GM12878 (cell line): ENCODE data around the gene MELTF. TPM values are rescaled to one million over a fixed set of nuclear protein-coding genes. Genes with fewer than 3 reads are reported as not detected.

Source experiments
- ASH2L ChIP-seq: fragments of 300-600, 200-600 bp; sonication (generic); IDR thresholded peaks from 2 replicates; pipeline ENCODE4 v1.6.1; 2017; ENCODE audit warnings: low read depth, mild to moderate bottlenecking, borderline replicate concordance
- CBX3 ChIP-seq: fragments of 200-600 bp; sonication (generic); IDR thresholded peaks from 2 replicates; pipeline ENCODE4 v1.6.1; 2016; ENCODE audit warnings: low read depth, borderline replicate concordance
- CHD2 ChIP-seq: IDR thresholded peaks from 2 replicates; pipeline ENCODE4 v1.6.1; 2011; ENCODE audit warnings: low read depth, low read length, improper control_type of control experiment, borderline replicate concordance
- CHD4 ChIP-seq: fragments of 200-600 bp; sonication (generic); IDR thresholded peaks from 2 replicates; pipeline ENCODE4 v1.6.1; 2016; ENCODE audit warnings: mild to moderate bottlenecking
- CREB1 ChIP-seq: IDR thresholded peaks from 2 replicates; pipeline ENCODE4 v1.6.1; 2012; ENCODE audit warnings: low read depth, mild to moderate bottlenecking, inconsistent platforms
- IKZF1 ChIP-seq: fragments of 450-650 bp; conservative IDR thresholded peaks from 2 replicates; pipeline ENCODE4 v1.6.1; 2017; ENCODE audit warnings: antibody characterized with exemption, mild to moderate bottlenecking
- KDM1A ChIP-seq: fragments of 200-600 bp; sonication (generic); IDR thresholded peaks from 2 replicates; pipeline ENCODE4 v1.6.1; 2016; ENCODE audit warnings: borderline replicate concordance
- NFXL1 ChIP-seq: fragments of 450-650 bp; IDR thresholded peaks from 2 replicates; pipeline ENCODE4 v1.6.1; 2017; ENCODE audit warnings: antibody characterized with exemption, mild to moderate bottlenecking, borderline replicate concordance
- NR2C2 ChIP-seq: IDR thresholded peaks from 2 replicates; pipeline ENCODE4 v1.6.1; 2011; ENCODE audit warnings: borderline replicate concordance, low read depth; ENCODE audit not compliant: control insufficient read depth, insufficient read length
- SP1 ChIP-seq: IDR thresholded peaks from one replicate; pipeline ENCODE4 v1.6.1; 2011; ENCODE audit warnings: low read depth, low read length
- TBL1XR1 ChIP-seq: IDR thresholded peaks from 2 replicates; pipeline ENCODE4 v1.6.1; 2012; ENCODE audit warnings: low read depth, low read length, improper control_type of control experiment
- WRNIP1 ChIP-seq: IDR thresholded peaks from 2 replicates; pipeline ENCODE4 v1.6.1; 2011; ENCODE audit warnings: low read depth, low read length, improper control_type of control experiment, borderline replicate concordance
- YY1 ChIP-seq: IDR thresholded peaks from 2 replicates; pipeline ENCODE4 v1.6.1; 2011; ENCODE audit warnings: low read depth, mild to moderate bottlenecking, low read length
- ZSCAN29 ChIP-seq: fragments of 450-650 bp; IDR thresholded peaks from 2 replicates; pipeline ENCODE4 v1.6.1; 2017; ENCODE audit warnings: mild to moderate bottlenecking, moderate library complexity
- polyA plus RNA-seq, 11 experiments: library from polyadenylated mRNA; depleted of rRNA in 4 of 11; unstranded in 6 of 11; stranded (reverse) in 5 of 11; fragments of >200 nt; fragmentation: Nextera tagmentation in 4 of 11; fragmentation: Illumina TruSeq in 1 of 11; extraction: Ambion mirVana in 4 of 11; extraction: Trizol in 1 of 11; gene quantifications; 1 replicate in 1 of 11; 2 replicates in 10 of 11; pipeline versions ENCODE4 v1.2.1 to v1.2.3, GENCODE V29; 2011 to 2016; ENCODE audit warnings: inconsistent platforms in 2 of 11, missing spikeins in 2 of 11, low read depth in 1 of 11
- total RNA-seq, 4 experiments: library from RNA; depleted of rRNA in 3 of 4; stranded (reverse); fragments of >200 nt in 3 of 4; fragmentation: Illumina TruSeq in 1 of 4; extraction: Trizol in 1 of 4; gene quantifications; 2 replicates each; pipeline versions ENCODE4 v1.2.1 to v1.2.3, GENCODE V29; 2013 to 2021
- TF ChIP-seq, protein P1 (sequence below): fragments of 450-650 bp; IDR thresholded peaks from 2 replicates; pipeline ENCODE4 v1.6.1; 2017; ENCODE audit warnings: mild to moderate bottlenecking, moderate library complexity
- TF ChIP-seq, protein P2 (sequence below): IDR thresholded peaks from 2 replicates; pipeline ENCODE4 v1.6.1; 2012; ENCODE audit warnings: low read depth, low read length, improper control_type of control experiment
- TF ChIP-seq, protein P3 (sequence below): fragments of 450-650 bp; IDR thresholded peaks from 2 replicates; pipeline ENCODE4 v1.6.1; 2017; ENCODE audit warnings: borderline replicate concordance
- TF ChIP-seq, protein P4 (sequence below): IDR thresholded peaks from 2 replicates; pipeline ENCODE4 v1.6.1; 2012; ENCODE audit warnings: improper control_type of control experiment, low read depth, low read length; ENCODE audit not compliant: insufficient replicate concordance

Gene MELTF
- total and polyA plus RNA-seq, 10 of the 15 experiments (the other 5 are each of a cell fraction or from before 2014, with no cell fraction given), result 0.55 to 49.1 (median 11.1) TPM

DNA sequence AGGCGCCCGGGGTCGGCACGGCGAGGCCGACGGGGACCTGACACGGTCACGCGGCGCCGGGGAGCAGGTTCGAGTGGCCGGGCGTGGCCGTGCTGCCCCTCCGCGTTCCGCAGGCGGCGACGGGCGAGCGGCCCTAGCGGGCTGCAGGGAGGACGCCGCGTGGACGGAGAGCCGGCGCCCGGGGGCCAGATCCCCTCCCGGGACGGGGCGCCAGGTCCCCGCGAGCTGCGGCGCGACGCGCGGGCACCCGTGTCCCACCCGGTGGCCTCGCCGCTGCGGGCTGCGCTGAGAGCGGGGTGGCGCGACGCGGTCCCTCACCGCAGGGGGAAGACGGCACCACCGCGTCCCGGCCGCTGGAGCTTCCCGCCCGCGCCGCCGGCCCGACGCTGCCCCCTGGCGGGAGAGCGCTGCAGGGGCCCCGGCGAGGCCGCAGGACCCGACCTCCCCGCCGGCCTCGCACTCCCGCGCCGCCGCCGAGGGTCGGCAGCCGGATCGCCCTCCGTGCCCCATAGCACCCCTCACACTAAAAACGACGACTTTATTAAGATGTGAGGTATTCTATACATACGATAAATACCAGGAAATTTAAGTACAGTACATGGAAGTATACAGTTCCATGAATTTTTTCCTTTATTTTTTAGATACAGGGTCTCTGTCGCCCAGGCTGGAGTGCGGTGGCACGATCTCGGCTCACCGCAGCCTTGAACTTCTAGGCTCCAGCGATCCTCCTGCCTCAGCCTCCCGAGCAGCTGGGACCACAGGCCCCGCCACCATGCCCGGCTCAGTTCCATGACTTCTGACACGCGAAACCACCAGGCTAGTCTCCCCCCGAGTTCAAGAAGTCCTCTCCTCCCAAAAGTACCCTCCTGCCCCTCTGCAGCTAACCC lies 59.7 kb downstream of the MELTF start (continued):
- TF ChIP-seq CREB1 (no peak), CHD4 (no peak), TBL1XR1 (no peak; the same call in 1 of the 2 replicates), CHD2 (no peak), NFXL1 (peak; percentile 60; the same call in 1 of the 2 replicates), IKZF1 (peak; percentile 97), NR2C2 (no peak), ASH2L (no peak), ZSCAN29 (peak; percentile 53), KDM1A (no peak), SP1 (no peak), CBX3 (no peak), WRNIP1 (no peak), YY1 (peak; percentile 77)
- TF ChIP-seq, protein P1, sequence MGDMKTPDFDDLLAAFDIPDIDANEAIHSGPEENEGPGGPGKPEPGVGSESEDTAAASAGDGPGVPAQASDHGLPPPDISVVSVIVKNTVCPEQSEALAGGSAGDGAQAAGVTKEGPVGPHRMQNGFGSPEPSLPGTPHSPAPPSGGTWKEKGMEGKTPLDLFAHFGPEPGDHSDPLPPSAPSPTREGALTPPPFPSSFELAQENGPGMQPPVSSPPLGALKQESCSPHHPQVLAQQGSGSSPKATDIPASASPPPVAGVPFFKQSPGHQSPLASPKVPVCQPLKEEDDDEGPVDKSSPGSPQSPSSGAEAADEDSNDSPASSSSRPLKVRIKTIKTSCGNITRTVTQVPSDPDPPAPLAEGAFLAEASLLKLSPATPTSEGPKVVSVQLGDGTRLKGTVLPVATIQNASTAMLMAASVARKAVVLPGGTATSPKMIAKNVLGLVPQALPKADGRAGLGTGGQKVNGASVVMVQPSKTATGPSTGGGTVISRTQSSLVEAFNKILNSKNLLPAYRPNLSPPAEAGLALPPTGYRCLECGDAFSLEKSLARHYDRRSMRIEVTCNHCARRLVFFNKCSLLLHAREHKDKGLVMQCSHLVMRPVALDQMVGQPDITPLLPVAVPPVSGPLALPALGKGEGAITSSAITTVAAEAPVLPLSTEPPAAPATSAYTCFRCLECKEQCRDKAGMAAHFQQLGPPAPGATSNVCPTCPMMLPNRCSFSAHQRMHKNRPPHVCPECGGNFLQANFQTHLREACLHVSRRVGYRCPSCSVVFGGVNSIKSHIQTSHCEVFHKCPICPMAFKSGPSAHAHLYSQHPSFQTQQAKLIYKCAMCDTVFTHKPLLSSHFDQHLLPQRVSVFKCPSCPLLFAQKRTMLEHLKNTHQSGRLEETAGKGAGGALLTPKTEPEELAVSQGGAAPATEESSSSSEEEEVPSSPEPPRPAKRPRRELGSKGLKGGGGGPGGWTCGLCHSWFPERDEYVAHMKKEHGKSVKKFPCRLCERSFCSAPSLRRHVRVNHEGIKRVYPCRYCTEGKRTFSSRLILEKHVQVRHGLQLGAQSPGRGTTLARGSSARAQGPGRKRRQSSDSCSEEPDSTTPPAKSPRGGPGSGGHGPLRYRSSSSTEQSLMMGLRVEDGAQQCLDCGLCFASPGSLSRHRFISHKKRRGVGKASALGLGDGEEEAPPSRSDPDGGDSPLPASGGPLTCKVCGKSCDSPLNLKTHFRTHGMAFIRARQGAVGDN, result peak; percentile 49; the same call in 1 of the 2 replicates
- TF ChIP-seq, protein P2, sequence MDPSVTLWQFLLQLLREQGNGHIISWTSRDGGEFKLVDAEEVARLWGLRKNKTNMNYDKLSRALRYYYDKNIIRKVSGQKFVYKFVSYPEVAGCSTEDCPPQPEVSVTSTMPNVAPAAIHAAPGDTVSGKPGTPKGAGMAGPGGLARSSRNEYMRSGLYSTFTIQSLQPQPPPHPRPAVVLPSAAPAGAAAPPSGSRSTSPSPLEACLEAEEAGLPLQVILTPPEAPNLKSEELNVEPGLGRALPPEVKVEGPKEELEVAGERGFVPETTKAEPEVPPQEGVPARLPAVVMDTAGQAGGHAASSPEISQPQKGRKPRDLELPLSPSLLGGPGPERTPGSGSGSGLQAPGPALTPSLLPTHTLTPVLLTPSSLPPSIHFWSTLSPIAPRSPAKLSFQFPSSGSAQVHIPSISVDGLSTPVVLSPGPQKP, result no peak
- TF ChIP-seq, protein P3, sequence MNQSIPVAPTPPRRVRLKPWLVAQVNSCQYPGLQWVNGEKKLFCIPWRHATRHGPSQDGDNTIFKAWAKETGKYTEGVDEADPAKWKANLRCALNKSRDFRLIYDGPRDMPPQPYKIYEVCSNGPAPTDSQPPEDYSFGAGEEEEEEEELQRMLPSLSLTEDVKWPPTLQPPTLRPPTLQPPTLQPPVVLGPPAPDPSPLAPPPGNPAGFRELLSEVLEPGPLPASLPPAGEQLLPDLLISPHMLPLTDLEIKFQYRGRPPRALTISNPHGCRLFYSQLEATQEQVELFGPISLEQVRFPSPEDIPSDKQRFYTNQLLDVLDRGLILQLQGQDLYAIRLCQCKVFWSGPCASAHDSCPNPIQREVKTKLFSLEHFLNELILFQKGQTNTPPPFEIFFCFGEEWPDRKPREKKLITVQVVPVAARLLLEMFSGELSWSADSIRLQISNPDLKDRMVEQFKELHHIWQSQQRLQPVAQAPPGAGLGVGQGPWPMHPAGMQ, result no peak
- TF ChIP-seq, protein P4, sequence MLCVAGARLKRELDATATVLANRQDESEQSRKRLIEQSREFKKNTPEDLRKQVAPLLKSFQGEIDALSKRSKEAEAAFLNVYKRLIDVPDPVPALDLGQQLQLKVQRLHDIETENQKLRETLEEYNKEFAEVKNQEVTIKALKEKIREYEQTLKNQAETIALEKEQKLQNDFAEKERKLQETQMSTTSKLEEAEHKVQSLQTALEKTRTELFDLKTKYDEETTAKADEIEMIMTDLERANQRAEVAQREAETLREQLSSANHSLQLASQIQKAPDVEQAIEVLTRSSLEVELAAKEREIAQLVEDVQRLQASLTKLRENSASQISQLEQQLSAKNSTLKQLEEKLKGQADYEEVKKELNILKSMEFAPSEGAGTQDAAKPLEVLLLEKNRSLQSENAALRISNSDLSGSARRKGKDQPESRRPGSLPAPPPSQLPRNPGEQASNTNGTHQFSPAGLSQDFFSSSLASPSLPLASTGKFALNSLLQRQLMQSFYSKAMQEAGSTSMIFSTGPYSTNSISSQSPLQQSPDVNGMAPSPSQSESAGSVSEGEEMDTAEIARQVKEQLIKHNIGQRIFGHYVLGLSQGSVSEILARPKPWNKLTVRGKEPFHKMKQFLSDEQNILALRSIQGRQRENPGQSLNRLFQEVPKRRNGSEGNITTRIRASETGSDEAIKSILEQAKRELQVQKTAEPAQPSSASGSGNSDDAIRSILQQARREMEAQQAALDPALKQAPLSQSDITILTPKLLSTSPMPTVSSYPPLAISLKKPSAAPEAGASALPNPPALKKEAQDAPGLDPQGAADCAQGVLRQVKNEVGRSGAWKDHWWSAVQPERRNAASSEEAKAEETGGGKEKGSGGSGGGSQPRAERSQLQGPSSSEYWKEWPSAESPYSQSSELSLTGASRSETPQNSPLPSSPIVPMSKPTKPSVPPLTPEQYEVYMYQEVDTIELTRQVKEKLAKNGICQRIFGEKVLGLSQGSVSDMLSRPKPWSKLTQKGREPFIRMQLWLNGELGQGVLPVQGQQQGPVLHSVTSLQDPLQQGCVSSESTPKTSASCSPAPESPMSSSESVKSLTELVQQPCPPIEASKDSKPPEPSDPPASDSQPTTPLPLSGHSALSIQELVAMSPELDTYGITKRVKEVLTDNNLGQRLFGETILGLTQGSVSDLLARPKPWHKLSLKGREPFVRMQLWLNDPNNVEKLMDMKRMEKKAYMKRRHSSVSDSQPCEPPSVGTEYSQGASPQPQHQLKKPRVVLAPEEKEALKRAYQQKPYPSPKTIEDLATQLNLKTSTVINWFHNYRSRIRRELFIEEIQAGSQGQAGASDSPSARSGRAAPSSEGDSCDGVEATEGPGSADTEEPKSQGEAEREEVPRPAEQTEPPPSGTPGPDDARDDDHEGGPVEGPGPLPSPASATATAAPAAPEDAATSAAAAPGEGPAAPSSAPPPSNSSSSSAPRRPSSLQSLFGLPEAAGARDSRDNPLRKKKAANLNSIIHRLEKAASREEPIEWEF, result no peak
